OCI-LY7 (cell line): ENCODE measurements around the gene ADD1.
"Not testable (repeated sequence)": the region's sequence is repeated elsewhere in the genome, so short reads cannot be mapped to it uniquely, and the experiment has no call there.

Experiments
- CTCF ChIP-seq: fragments of 200-600 bp; sonication (generic); conservative IDR thresholded peaks from 2 replicates; pipeline ENCODE4 v1.5.1; 2014; ENCODE audit warnings: mild to moderate bottlenecking, antibody characterized with exemption, low read length, moderate library complexity, mixed read lengths
- EZH2phosphoT487 ChIP-seq: fragments of 200-600 bp; sonication (generic); IDR thresholded peaks from 2 replicates; pipeline ENCODE4 v1.6.1; 2018; ENCODE audit warnings: low read depth, borderline replicate concordance, mild to moderate bottlenecking, mixed run types, antibody characterized with exemption, low read length, moderate library complexity, mixed read lengths

GRCh38 chr4:2918714-2919113, 75.1 kb downstream of the ADD1 start:
- TF ChIP-seq CTCF, EZH2phosphoT487: not testable (repeated sequence)
